ENCODE results near the gene CNIH2.
"Not testable (repeated sequence)": the region's sequence is repeated elsewhere in the genome, so short reads cannot be mapped to it uniquely, and the experiment has no call there.

Gene CNIH2

GRCh38 chr11:66274219-66274618, 3.8 kb upstream of the CNIH2 start:
- Histone ChIP-seq H3K27ac (no peak overlapping the region), H3K4me3 (no peak overlapping the region)

- Histone ChIP-seq H3K4me3 (no peak overlapping the region), H3K27ac (no peak overlapping the region)
Observed at GRCh38 chr11:66275396-66275795, 2.6 kb upstream of the CNIH2 start.

- no peak overlapping the region for H3K27ac ChIP-seq
- no peak overlapping the region for H3K4me3 ChIP-seq
Observed at GRCh38 chr11:66275984-66276612, 1.9 kb upstream of the CNIH2 start.

GRCh38 chr11:66276619-66277018, 1.4 kb upstream of the CNIH2 start:
- not testable (repeated sequence) for H3K4me3 ChIP-seq, H3K27ac ChIP-seq

GRCh38 chr11:66277064-66277463, 911 bp upstream of the CNIH2 start:
- H3K4me3 ChIP-seq, result not testable (repeated sequence)
- peak overlapping the region in 2 of 21 experiments; percentile 41 to 46 for H3K27ac ChIP-seq

- Histone ChIP-seq H3K4me3 (peak overlapping the region in 2 of 7 experiments; percentile 30 to 31), H3K27ac (no peak overlapping the region)
Observed at GRCh38 chr11:66278363-66279091, 552 bp downstream of the CNIH2 start.

- Histone ChIP-seq H3K4me3 (peak overlapping the region in 1 of 7 experiments; percentile 30), H3K27ac (no peak overlapping the region)
Observed at GRCh38 chr11:66279092-66279734, 1.2 kb downstream of the CNIH2 start.

- Histone ChIP-seq H3K4me3 (no peak overlapping the region), H3K27ac (no peak overlapping the region)
Observed at GRCh38 chr11:66280428-66280827, 2.5 kb downstream of the CNIH2 start.

GRCh38 chr11:66281001-66281400, 3.0 kb downstream of the CNIH2 start:
- Histone ChIP-seq H3K4me3 (no peak overlapping the region), H3K27ac (no peak overlapping the region)

- Histone ChIP-seq H3K4me3 (no peak overlapping the region), H3K27ac (no peak overlapping the region)
Observed at GRCh38 chr11:66281776-66282467, 3.9 kb downstream of the CNIH2 start.

- Histone ChIP-seq H3K4me3 (no peak overlapping the region), H3K27ac (peak overlapping the region in 5 of 21 experiments; percentile 24 to 41 (median 31))
Observed at GRCh38 chr11:66282468-66283455, 4.8 kb downstream of the CNIH2 start.

GRCh38 chr11:66283461-66284105, 5.6 kb downstream of the CNIH2 start:
- Histone ChIP-seq H3K27ac (no peak overlapping the region), H3K4me3 (no peak overlapping the region)

GRCh38 chr11:66284526-66285078, 6.6 kb downstream of the CNIH2 start:
- Histone ChIP-seq H3K27ac (no peak overlapping the region), H3K4me3 (no peak overlapping the region)

- H3K27ac ChIP-seq, result no peak overlapping the region
- no peak overlapping the region for H3K4me3 ChIP-seq
Observed at GRCh38 chr11:66285250-66285947, 7.4 kb downstream of the CNIH2 start.

GRCh38 chr11:66286699-66287098, 8.7 kb downstream of the CNIH2 start:
- Histone ChIP-seq H3K4me3 (no peak overlapping the region), H3K27ac (no peak overlapping the region)

GRCh38 chr11:66287211-66287888, 9.4 kb downstream of the CNIH2 start:
- peak overlapping the region in 4 of 7 experiments; percentile 79 to 99 (median 83) for H3K4me3 ChIP-seq
- peak overlapping the region in 4 of 21 experiments; percentile 86 to 98 (median 96) for H3K27ac ChIP-seq
